WTC11 (cell line): ENCODE data around the gene MEIS1. TPM values are rescaled to one million over a fixed set of nuclear protein-coding genes. Genes with fewer than 3 reads are reported as not detected.

Experiments
- ATAC-seq: fragments of 200-7000 bp; cut with Tn5 transposase; 2 replicates; pipeline ENCODE4 v1.10.0; 2021; ENCODE audit warnings: mild to moderate bottlenecking, moderate library complexity
- CTCF ChIA-PET: fragments of 300-600 bp; sonication (Branson Sonifier 250); formaldehyde crosslinking; loops from one replicate; lab custom pipeline; 2021; ENCODE audit warnings: antibody characterized with exemption; lab: Charles Lee
- POLR2A ChIA-PET: fragments of 350-600 bp; sonication (Branson Sonifier 250); formaldehyde crosslinking; loops from one replicate; lab custom pipeline; 2021; ENCODE audit warnings: antibody characterized with exemption; lab: Charles Lee
- DNase-seq: peaks from one replicate; pipeline ENCODE4 v3.0.0; 2021; ENCODE audit warnings: low spot score
- H3K27ac Mint-ChIP-seq: 2 replicates; pipeline ENCODE4 v1.8.0; 2021; ENCODE audit warnings: mixed read lengths
- H3K27me3 Mint-ChIP-seq: 2 replicates; pipeline ENCODE4 v1.8.0; 2021; ENCODE audit warnings: low read depth, mild to moderate bottlenecking, moderate library complexity, mixed read lengths
- H3K36me3 Mint-ChIP-seq: 2 replicates; pipeline ENCODE4 v1.8.0; 2021; ENCODE audit warnings: mixed read lengths
- H3K4me1 Mint-ChIP-seq: 2 replicates; pipeline ENCODE4 v1.8.0; 2022; ENCODE audit warnings: mixed read lengths
- H3K4me3 Mint-ChIP-seq: 2 replicates; pipeline ENCODE4 v1.8.0; 2021; ENCODE audit warnings: mild to moderate bottlenecking, moderate library complexity, mixed read lengths
- H3K9me3 Mint-ChIP-seq: 2 replicates; pipeline ENCODE4 v1.8.0; 2021; ENCODE audit warnings: mixed read lengths
- CREB1 ChIP-seq: sonication (generic); formaldehyde crosslinking; IDR thresholded peaks from 2 replicates; pipeline ENCODE4 v1.8.0; 2023; ENCODE audit warnings: mild to moderate bottlenecking, missing genetic modification reagents
- IRF2 ChIP-seq: sonication (generic); formaldehyde crosslinking; IDR thresholded peaks from 2 replicates; pipeline ENCODE4 v1.8.0; 2022; ENCODE audit warnings: low read depth, missing genetic modification reagents, borderline replicate concordance
- JAZF1 ChIP-seq: fragments of 250-450 bp; sonication (Bioruptor Pico); IDR thresholded peaks from 2 replicates; pipeline ENCODE4 v1.9.0; 2021; ENCODE audit warnings: moderate library complexity, mild to moderate bottlenecking, inconsistent platforms
- MXD4 ChIP-seq: fragments of 250-450 bp; sonication (Bioruptor Pico); IDR thresholded peaks from 2 replicates; pipeline ENCODE4 v1.8.0; 2021; ENCODE audit warnings: mild to moderate bottlenecking, moderate library complexity, borderline replicate concordance
- RORB ChIP-seq: fragments of 250-450 bp; sonication (Bioruptor Pico); IDR thresholded peaks from 2 replicates; pipeline ENCODE4 v1.9.0; 2021; ENCODE audit warnings: mild to moderate bottlenecking
- ZNF423 ChIP-seq: fragments of 250-450 bp; sonication (Bioruptor Pico); IDR thresholded peaks from 2 replicates; pipeline ENCODE4 v2.1.2; 2022; ENCODE audit warnings: mild to moderate bottlenecking, moderate library complexity
- ZNF671 ChIP-seq: fragments of 250-450 bp; sonication (Bioruptor Pico); IDR thresholded peaks from 2 replicates; pipeline ENCODE4 v1.8.0; 2021; ENCODE audit warnings: mild to moderate bottlenecking
- total RNA-seq: library from RNA; stranded (reverse); gene quantifications from 3 replicates; pipeline ENCODE4 v1.2.3, GENCODE V29; 2021
- TF ChIP-seq, protein P1 (sequence below): fragments of 250-450 bp; sonication (Bioruptor Pico); IDR thresholded peaks from 2 replicates; pipeline ENCODE4 v1.9.0; 2021; ENCODE audit warnings: mild to moderate bottlenecking, borderline replicate concordance
- TF ChIP-seq, protein P2 (sequence below): sonication (generic); formaldehyde crosslinking; IDR thresholded peaks from 2 replicates; pipeline ENCODE4 v1.8.1; 2023; ENCODE audit warnings: mild to moderate bottlenecking, missing genetic modification reagents, borderline replicate concordance
- TF ChIP-seq, protein P3 (sequence below): fragments of 250-450 bp; sonication (Bioruptor Pico); conservative IDR thresholded peaks from 2 replicates; pipeline ENCODE4 v1.9.0; 2021; ENCODE audit warnings: mild to moderate bottlenecking
- TF ChIP-seq, protein P4 (sequence below): sonication (generic); formaldehyde crosslinking; IDR thresholded peaks from 2 replicates; pipeline ENCODE4 v1.8.0; 2023; ENCODE audit warnings: mild to moderate bottlenecking, missing genetic modification reagents
- TF ChIP-seq, protein P5 (sequence below): sonication (generic); formaldehyde crosslinking; IDR thresholded peaks from 2 replicates; pipeline ENCODE4 v1.8.1; 2023; ENCODE audit warnings: mild to moderate bottlenecking, missing genetic modification reagents, moderate library complexity
- TF ChIP-seq, protein P6 (sequence below): fragments of 250-450 bp; sonication (Bioruptor Pico); IDR thresholded peaks from 2 replicates; pipeline ENCODE4 v1.9.0; 2021; ENCODE audit warnings: mild to moderate bottlenecking

MEIS1 gene
- total RNA-seq, 1 experiment from 2014 or later: 0.48 TPM

DNA sequence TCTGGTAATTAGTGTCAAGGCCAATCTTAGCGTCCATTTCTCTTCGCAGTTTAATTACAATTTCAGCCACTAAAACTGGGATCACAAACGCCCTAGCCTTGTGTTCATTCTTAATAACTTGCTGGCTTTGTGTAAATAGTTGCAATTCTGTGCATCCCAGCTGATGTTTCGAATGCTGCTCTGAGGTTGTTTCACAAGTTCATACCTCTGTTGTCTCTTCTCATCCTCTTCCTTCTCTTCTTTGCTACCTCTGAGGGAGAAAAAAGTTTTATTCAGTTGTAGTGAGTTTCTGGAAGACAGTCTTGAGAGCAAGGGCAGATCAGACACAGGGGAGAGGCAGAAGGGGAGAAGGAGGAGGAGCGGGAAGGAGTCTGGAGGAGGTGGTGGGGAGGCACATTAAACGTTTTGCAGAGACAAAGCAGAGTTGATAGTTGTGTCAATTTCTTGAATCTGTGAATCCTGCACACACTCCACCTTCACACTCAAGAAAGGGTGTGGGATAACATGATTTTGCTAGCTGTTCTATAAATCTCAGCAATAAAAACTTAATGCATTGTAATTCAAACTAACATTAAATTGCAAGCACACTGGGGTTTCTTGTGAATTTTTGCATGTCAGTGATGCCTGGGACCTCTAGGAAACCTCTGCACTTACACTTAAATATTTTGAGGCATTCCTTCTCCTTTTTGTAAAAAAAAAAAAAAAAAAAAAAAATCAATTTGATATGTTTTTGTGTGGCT lies 6.8 kb downstream of the MEIS1 start (continued):
- TF ChIP-seq, protein P1, sequence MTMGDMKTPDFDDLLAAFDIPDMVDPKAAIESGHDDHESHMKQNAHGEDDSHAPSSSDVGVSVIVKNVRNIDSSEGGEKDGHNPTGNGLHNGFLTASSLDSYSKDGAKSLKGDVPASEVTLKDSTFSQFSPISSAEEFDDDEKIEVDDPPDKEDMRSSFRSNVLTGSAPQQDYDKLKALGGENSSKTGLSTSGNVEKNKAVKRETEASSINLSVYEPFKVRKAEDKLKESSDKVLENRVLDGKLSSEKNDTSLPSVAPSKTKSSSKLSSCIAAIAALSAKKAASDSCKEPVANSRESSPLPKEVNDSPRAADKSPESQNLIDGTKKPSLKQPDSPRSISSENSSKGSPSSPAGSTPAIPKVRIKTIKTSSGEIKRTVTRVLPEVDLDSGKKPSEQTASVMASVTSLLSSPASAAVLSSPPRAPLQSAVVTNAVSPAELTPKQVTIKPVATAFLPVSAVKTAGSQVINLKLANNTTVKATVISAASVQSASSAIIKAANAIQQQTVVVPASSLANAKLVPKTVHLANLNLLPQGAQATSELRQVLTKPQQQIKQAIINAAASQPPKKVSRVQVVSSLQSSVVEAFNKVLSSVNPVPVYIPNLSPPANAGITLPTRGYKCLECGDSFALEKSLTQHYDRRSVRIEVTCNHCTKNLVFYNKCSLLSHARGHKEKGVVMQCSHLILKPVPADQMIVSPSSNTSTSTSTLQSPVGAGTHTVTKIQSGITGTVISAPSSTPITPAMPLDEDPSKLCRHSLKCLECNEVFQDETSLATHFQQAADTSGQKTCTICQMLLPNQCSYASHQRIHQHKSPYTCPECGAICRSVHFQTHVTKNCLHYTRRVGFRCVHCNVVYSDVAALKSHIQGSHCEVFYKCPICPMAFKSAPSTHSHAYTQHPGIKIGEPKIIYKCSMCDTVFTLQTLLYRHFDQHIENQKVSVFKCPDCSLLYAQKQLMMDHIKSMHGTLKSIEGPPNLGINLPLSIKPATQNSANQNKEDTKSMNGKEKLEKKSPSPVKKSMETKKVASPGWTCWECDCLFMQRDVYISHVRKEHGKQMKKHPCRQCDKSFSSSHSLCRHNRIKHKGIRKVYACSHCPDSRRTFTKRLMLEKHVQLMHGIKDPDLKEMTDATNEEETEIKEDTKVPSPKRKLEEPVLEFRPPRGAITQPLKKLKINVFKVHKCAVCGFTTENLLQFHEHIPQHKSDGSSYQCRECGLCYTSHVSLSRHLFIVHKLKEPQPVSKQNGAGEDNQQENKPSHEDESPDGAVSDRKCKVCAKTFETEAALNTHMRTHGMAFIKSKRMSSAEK: no peak
- TF ChIP-seq, protein P2, sequence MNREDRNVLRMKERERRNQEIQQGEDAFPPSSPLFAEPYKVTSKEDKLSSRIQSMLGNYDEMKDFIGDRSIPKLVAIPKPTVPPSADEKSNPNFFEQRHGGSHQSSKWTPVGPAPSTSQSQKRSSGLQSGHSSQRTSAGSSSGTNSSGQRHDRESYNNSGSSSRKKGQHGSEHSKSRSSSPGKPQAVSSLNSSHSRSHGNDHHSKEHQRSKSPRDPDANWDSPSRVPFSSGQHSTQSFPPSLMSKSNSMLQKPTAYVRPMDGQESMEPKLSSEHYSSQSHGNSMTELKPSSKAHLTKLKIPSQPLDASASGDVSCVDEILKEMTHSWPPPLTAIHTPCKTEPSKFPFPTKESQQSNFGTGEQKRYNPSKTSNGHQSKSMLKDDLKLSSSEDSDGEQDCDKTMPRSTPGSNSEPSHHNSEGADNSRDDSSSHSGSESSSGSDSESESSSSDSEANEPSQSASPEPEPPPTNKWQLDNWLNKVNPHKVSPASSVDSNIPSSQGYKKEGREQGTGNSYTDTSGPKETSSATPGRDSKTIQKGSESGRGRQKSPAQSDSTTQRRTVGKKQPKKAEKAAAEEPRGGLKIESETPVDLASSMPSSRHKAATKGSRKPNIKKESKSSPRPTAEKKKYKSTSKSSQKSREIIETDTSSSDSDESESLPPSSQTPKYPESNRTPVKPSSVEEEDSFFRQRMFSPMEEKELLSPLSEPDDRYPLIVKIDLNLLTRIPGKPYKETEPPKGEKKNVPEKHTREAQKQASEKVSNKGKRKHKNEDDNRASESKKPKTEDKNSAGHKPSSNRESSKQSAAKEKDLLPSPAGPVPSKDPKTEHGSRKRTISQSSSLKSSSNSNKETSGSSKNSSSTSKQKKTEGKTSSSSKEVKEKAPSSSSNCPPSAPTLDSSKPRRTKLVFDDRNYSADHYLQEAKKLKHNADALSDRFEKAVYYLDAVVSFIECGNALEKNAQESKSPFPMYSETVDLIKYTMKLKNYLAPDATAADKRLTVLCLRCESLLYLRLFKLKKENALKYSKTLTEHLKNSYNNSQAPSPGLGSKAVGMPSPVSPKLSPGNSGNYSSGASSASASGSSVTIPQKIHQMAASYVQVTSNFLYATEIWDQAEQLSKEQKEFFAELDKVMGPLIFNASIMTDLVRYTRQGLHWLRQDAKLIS (CRISPR knock-in tag): no peak
- TF ChIP-seq, protein P3, sequence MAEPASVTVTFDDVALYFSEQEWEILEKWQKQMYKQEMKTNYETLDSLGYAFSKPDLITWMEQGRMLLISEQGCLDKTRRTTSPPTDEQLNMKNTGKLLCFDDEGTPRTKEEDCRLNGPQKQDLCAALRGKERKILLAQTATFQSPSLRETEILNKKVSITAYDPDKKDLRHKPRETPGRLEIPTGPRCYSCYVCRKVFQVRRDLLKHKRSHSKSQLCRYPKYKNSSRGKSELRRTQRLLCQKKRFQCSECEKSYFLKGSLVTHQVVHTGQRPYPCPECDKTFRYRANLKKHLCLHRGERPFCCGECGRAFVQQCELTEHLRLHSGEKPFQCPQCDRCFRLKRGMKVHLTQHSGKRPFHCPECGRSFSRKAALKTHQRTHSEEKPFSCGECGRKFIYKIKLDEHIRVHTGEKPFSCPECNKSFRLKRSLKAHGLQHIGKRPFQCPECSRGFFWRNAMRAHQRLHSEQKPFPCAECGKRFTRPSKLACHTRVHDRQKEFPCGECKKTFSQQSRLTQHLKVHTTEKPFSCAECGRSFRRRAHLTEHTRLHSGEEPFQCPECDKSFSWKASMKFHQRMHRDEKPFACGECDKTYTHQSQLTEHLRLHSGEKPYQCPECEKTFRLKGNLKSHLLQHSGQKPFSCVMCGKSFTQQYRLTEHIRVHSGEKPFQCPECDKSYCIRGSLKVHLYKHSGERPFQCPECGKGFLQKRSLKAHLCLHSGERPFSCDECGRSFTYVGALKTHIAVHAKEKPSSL (CRISPR knock-in tag): no peak
- TF ChIP-seq CREB1 (CRISPR knock-in tag) (no peak), RORB (CRISPR knock-in tag) (no peak), IRF2 (CRISPR knock-in tag) (no peak), JAZF1 (CRISPR knock-in tag) (no peak), ZNF671 (CRISPR knock-in tag) (no peak), ZNF423 (CRISPR knock-in tag) (no peak)
- TF ChIP-seq, all 79 proteins: peak for 0

DNA sequence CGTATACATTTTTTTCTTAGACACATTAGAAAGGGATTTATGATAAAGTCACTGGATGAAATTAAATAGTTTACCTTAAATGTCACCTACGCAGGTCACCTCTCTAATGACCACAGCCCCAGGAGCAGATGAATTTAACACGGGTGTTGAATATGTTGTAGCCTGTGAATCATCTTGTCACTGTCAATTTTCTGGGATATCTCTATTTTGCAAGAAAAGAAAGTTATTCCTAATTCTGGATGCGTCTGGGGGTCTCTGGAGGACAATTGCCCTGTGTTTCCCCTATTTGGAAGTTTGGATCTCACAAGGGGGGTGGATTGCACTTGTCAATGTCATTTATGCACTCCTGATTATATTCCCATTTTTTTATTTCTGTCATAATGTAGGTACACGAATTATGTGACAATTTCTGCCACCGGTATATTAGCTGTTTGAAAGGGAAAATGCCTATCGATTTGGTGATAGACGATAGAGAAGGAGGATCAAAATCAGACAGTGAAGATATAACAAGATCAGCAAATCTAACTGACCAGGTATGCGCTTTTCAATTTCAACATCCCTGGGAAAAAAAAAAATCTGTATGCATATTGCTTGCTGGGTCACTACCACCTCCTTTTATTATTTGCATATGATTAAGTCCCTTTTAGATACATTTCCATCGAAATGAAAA lies 7.7 kb downstream of the MEIS1 start:
- Mint-ChIP-seq H3K27ac (no peak overlapping the region), H3K36me3 (no peaks in the 10 kb centered on the region), H3K4me1 (peaks cover 63% of the 10 kb centered on the region), H3K4me3 (no peak overlapping the region), H3K27me3 (peaks cover 100% of the 10 kb centered on the region), H3K9me3 (no peaks in the 10 kb centered on the region)
- ChIA-PET POLR2A (no interaction called here), CTCF (interaction anchor here (0.8 kb wide), 1 partner anchor 179 kb away, joined by 3 read pairs; no protein-coding TSS in a partner anchor)
- DNase-seq: no peak
- ATAC-seq: no peak
- TF ChIP-seq, protein P2 (CRISPR knock-in tag): no peak
- no peak for TF ChIP-seq IRF2 (CRISPR knock-in tag)
- TF ChIP-seq, protein P4, sequence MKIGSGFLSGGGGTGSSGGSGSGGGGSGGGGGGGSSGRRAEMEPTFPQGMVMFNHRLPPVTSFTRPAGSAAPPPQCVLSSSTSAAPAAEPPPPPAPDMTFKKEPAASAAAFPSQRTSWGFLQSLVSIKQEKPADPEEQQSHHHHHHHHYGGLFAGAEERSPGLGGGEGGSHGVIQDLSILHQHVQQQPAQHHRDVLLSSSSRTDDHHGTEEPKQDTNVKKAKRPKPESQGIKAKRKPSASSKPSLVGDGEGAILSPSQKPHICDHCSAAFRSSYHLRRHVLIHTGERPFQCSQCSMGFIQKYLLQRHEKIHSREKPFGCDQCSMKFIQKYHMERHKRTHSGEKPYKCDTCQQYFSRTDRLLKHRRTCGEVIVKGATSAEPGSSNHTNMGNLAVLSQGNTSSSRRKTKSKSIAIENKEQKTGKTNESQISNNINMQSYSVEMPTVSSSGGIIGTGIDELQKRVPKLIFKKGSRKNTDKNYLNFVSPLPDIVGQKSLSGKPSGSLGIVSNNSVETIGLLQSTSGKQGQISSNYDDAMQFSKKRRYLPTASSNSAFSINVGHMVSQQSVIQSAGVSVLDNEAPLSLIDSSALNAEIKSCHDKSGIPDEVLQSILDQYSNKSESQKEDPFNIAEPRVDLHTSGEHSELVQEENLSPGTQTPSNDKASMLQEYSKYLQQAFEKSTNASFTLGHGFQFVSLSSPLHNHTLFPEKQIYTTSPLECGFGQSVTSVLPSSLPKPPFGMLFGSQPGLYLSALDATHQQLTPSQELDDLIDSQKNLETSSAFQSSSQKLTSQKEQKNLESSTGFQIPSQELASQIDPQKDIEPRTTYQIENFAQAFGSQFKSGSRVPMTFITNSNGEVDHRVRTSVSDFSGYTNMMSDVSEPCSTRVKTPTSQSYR (CRISPR knock-in tag): no peak
- TF ChIP-seq, protein P5, sequence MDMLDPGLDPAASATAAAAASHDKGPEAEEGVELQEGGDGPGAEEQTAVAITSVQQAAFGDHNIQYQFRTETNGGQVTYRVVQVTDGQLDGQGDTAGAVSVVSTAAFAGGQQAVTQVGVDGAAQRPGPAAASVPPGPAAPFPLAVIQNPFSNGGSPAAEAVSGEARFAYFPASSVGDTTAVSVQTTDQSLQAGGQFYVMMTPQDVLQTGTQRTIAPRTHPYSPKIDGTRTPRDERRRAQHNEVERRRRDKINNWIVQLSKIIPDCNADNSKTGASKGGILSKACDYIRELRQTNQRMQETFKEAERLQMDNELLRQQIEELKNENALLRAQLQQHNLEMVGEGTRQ: no peak
- no peak for TF ChIP-seq MXD4 (CRISPR knock-in tag)
- TF ChIP-seq, protein P6, sequence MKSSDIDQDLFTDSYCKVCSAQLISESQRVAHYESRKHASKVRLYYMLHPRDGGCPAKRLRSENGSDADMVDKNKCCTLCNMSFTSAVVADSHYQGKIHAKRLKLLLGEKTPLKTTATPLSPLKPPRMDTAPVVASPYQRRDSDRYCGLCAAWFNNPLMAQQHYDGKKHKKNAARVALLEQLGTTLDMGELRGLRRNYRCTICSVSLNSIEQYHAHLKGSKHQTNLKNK (CRISPR knock-in tag): no peak
